Immature natural killer cell (primary cell): ENCODE results near the gene KLHL17. TPM values are rescaled to one million over a fixed set of nuclear protein-coding genes. Genes with fewer than 3 reads are reported as not detected.
A peak's percentile ranks its signal among the peaks of the same experiment; 100 is the strongest.
"Not testable (repeated sequence)": the region's sequence is repeated elsewhere in the genome, so short reads cannot be mapped to it uniquely, and the experiment has no call there.

Experiments used
- DNase-seq, 3 donors: peaks; one replicate each; pipeline ENCODE4 v3.0.0; 2022; ENCODE audit warnings: mixed read lengths in 1 of 3
- H3K27ac Mint-ChIP-seq, 6 donors: one replicate each; pipeline ENCODE4 v1.8.0; 2020; ENCODE audit warnings: mixed read lengths in 6 of 6, mild to moderate bottlenecking in 5 of 6, inconsistent platforms in 4 of 6, moderate library complexity in 3 of 6
- H3K27me3 Mint-ChIP-seq, 3 donors: one replicate each; pipeline ENCODE4 v1.8.0; 2020 to 2021; ENCODE audit warnings: low read depth in 3 of 3, mild to moderate bottlenecking in 3 of 3, mixed read lengths in 3 of 3, moderate library complexity in 3 of 3, inconsistent platforms in 1 of 3
- H3K36me3 Mint-ChIP-seq, 3 donors: one replicate each; pipeline ENCODE4 v1.8.0; 2020; ENCODE audit warnings: mixed read lengths in 3 of 3, inconsistent platforms in 2 of 3, mild to moderate bottlenecking in 2 of 3
- H3K4me1 Mint-ChIP-seq, 2 donors: one replicate each; pipeline ENCODE4 v1.8.0; 2020; ENCODE audit warnings: inconsistent platforms in 2 of 2, mild to moderate bottlenecking in 2 of 2, mixed read lengths in 2 of 2, moderate library complexity in 1 of 2
- H3K4me3 Mint-ChIP-seq, 5 donors: one replicate each; pipeline ENCODE4 v1.8.0; 2020; ENCODE audit warnings: mild to moderate bottlenecking in 5 of 5, mixed read lengths in 5 of 5, inconsistent platforms in 3 of 5, moderate library complexity in 3 of 5
- H3K9me3 Mint-ChIP-seq, 6 donors: one replicate each; pipeline ENCODE4 v1.8.0; 2020; ENCODE audit warnings: mild to moderate bottlenecking in 6 of 6, mixed read lengths in 6 of 6, inconsistent platforms in 4 of 6, moderate library complexity in 3 of 6
- polyA plus RNA-seq, 3 donors: library from polyadenylated mRNA; unstranded; fragments of 300-500 nt; fragmentation: Illumina TruSeq; gene quantifications; one replicate each; pipeline ENCODE4 v1.2.3, GENCODE V29; 2021

Gene KLHL17
- polyA plus RNA-seq, 3 donors from 2014 or later = 1.8 to 2.2 TPM; not detected in 1

- H3K27ac Mint-ChIP-seq = peak overlapping the region in 5 of 6 donors; percentile 7 to 98 (median 21)
- peak overlapping the region in 3 of 5 donors; percentile 25 to 51 (median 33) for H3K4me3 Mint-ChIP-seq
- DNase-seq = no peak
Measured at GRCh38 chr1:1011396-1011949, 51.1 kb downstream of the KLHL17 start.

GRCh38 chr1:1012736-1013104 is 52.3 kb downstream of the KLHL17 start:
- Mint-ChIP-seq H3K4me3 (peak overlapping the region; percentile 92 to 98 (median 95)), H3K27me3 (peaks cover 0 to 16% (median 8%) of the 10 kb centered on the region in 3 donors), H3K4me1 (peaks cover 43% of the 10 kb centered on the region in 2 donors), H3K27ac (peak overlapping the region; percentile 94 to 99 (median 98))
- not testable (repeated sequence) for DNase-seq, H3K9me3 Mint-ChIP-seq, H3K36me3 Mint-ChIP-seq

More at GRCh38 chr1:1011396-1011949, 51.1 kb downstream of the KLHL17 start:
- peaks cover 36 to 38% of the 10 kb centered on the region in 2 donors for H3K4me1 Mint-ChIP-seq
- no peaks in the 10 kb centered on the region for H3K9me3 Mint-ChIP-seq
- H3K36me3 Mint-ChIP-seq = no peaks in the 10 kb centered on the region
- peaks cover 0 to 18% (median 8%) of the 10 kb centered on the region in 3 donors for H3K27me3 Mint-ChIP-seq

GRCh38 chr1:1013105-1013921 is 52.9 kb downstream of the KLHL17 start, which contains the start of gene ISG15:
ISG15 (plus strand) TSS chr1:1013497; CDS start chr1:1013574, 77 bp downstream.
- Mint-ChIP-seq H3K9me3 (no peaks in the 10 kb centered on the region), H3K27me3 (peaks cover 0 to 16% (median 8%) of the 10 kb centered on the region in 3 donors), H3K4me1 (peaks cover 39 to 43% of the 10 kb centered on the region in 2 donors), H3K36me3 (peaks cover 0 to 4% (median 0%) of the 10 kb centered on the region in 3 donors), H3K27ac (peak within 1 kb of the TSS; percentile 94 to 99 (median 98)), H3K4me3 (peak within 1 kb of the TSS; percentile 92 to 98 (median 95))
- peak; percentile 87 to 90 (median 89) for DNase-seq

- DNase-seq = no peak
- peak overlapping the region; percentile 92 to 98 (median 95) for H3K4me3 Mint-ChIP-seq
- H3K27me3 Mint-ChIP-seq = peaks cover 0 to 16% (median 8%) of the 10 kb centered on the region in 3 donors
- peak overlapping the region; percentile 94 to 99 (median 98) for H3K27ac Mint-ChIP-seq
- peaks cover 0 to 4% (median 0%) of the 10 kb centered on the region in 3 donors for H3K36me3 Mint-ChIP-seq
- H3K4me1 Mint-ChIP-seq = peaks cover 37 to 38% of the 10 kb centered on the region in 2 donors
- H3K9me3 Mint-ChIP-seq = no peaks in the 10 kb centered on the region
Measured at GRCh38 chr1:1013922-1014648, 53.7 kb downstream of the KLHL17 start.

- H3K4me3 Mint-ChIP-seq = peak overlapping the region in 4 of 5 donors; percentile 94 to 98 (median 96)
Measured at GRCh38 chr1:1014799-1015681, 54.7 kb downstream of the KLHL17 start.

More at GRCh38 chr1:1014799-1015681, 54.7 kb downstream of the KLHL17 start:
- H3K4me1 Mint-ChIP-seq = peaks cover 34 to 35% of the 10 kb centered on the region in 2 donors
- H3K27me3 Mint-ChIP-seq = peaks cover 0 to 14% (median 8%) of the 10 kb centered on the region in 3 donors
- no peaks in the 10 kb centered on the region for H3K9me3 Mint-ChIP-seq
- H3K36me3 Mint-ChIP-seq = peaks cover 0 to 4% (median 0%) of the 10 kb centered on the region in 3 donors
- H3K27ac Mint-ChIP-seq = peak overlapping the region; percentile 57 to 99 (median 97)
- DNase-seq = no peak

Other genes starting within 250 kb of the KLHL17 start
- under 1 TPM in 1 of 3 donors, not detected in 2; 0.14 TPM for gene SAMD11, start 36.7 kb upstream of the KLHL17 start, polyA plus RNA-seq
- 10 to 100 TPM; 48.2 to 69.8 (median 53.5) TPM for gene NOC2L, start 1.3 kb upstream of the KLHL17 start, polyA plus RNA-seq
- gene PLEKHN1, start 5.9 kb downstream of the KLHL17 start, polyA plus RNA-seq = 1 to 10 TPM in 1 of 3 donors, under 1 TPM in 2; 0.14 to 2.2 (median 0.68) TPM
- gene PERM1, start 21.5 kb downstream of the KLHL17 start, polyA plus RNA-seq = not detected
- gene HES4, start 39.5 kb downstream of the KLHL17 start, polyA plus RNA-seq = 1 to 10 TPM; 2.3 to 7.7 (median 2.4) TPM
- 100 to 1,000 TPM; 304 to 360 (median 354) TPM for gene ISG15, start 52.9 kb downstream of the KLHL17 start, polyA plus RNA-seq
- under 1 TPM in 1 of 3 donors, not detected in 2; 0.87 TPM for gene AGRN, start 59.5 kb downstream of the KLHL17 start, polyA plus RNA-seq
- gene RNF223, start 113.7 kb downstream of the KLHL17 start, polyA plus RNA-seq = not detected
- gene C1orf159, start 155.5 kb downstream of the KLHL17 start, polyA plus RNA-seq = 1 to 10 TPM in 2 of 3 donors, under 1 TPM in 1; 0.99 to 7.5 (median 4.1) TPM
- gene TTLL10, start 213.3 kb downstream of the KLHL17 start, polyA plus RNA-seq = under 1 TPM; 0.68 to 0.83 (median 0.69) TPM
- 100 to 1,000 TPM in 2 of 3 donors, 10 to 100 TPM in 1; 56.4 to 136 (median 105) TPM for gene TNFRSF18, start 246.0 kb downstream of the KLHL17 start, polyA plus RNA-seq